Measurements from ENCODE around the gene YIF1B. TPM values are rescaled to one million over a fixed set of nuclear protein-coding genes. Genes with fewer than 3 reads are reported as not detected.

Gene YIF1B
- total RNA-seq, 1 experiment from 2014 or later, result 146 TPM

DNA sequence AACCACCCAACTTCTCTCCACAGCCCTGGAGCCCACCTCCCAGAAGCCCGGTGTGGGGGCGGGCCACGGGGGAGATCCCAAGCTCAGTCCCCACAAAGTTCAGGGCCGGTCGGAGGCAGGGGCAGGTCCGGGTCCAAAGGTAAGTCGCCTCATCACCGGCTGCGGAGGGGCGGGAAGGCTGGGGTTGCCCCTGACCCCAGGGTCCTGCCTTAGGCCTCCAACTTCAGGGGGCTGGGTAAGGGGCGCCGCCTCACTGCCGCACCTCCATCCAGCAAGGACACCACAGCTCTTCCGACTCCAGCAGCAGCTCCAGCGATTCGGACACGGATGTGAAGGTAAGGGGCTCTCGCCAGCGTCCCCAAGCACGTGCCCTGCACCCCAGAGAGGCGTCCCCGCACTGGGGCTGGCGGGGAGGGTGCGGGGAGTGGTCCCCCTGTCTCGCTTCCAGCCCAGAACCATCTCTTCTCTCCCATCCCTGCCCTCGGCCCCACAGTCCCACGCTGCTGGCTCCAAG lies 11.3 kb downstream of the YIF1B start:
- DNase-seq (ENCODE audit: low spot score), result no peak

DNA sequence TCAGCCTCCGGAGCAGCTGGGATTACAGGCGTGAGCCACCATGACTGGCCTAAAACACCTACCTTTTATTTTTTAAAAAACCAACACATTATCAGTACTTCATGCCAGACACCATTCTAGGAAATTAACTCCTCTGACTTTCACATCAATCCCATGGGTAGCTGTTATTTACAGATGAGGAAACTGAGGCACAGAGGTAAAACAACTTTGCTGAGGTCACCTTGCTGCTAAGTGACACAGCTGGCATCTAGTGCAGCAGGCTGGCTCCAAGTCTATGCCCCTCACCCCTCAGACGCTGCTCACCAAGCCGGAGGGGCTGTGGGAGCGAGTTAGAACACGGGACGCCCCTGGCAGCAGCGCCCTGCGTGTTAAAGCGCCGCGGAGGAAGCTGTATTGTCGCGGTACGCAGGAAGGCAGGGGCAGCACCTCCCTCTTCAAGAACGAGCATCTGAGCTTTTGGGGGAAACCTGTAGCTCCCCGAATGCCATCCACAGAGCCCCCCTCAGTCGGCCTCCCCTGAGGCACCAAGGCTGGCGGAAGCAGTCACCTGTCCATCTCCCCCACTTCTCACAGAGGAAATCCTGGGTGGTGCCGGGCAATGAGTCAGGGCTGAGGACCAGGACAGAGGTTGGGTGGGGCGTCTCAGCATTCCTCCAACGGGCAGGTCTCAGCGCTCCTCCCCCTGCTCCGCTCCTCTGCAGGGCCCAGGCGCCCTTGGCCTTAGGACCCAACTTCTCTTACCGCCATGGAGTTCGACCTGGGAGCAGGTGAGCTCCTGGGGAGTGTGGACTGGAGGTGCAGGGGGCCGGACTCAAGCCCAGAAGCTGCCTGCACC lies 12.0 kb downstream of the YIF1B start, which contains the start of gene C19orf33:
Gene C19orf33, plus strand, starts transcription at position 735 of the 835 bp plus-strand sequence. Its CDS starts 11 bp downstream, at position 746.
- no peak for DNase-seq (ENCODE audit: low spot score)

DNA sequence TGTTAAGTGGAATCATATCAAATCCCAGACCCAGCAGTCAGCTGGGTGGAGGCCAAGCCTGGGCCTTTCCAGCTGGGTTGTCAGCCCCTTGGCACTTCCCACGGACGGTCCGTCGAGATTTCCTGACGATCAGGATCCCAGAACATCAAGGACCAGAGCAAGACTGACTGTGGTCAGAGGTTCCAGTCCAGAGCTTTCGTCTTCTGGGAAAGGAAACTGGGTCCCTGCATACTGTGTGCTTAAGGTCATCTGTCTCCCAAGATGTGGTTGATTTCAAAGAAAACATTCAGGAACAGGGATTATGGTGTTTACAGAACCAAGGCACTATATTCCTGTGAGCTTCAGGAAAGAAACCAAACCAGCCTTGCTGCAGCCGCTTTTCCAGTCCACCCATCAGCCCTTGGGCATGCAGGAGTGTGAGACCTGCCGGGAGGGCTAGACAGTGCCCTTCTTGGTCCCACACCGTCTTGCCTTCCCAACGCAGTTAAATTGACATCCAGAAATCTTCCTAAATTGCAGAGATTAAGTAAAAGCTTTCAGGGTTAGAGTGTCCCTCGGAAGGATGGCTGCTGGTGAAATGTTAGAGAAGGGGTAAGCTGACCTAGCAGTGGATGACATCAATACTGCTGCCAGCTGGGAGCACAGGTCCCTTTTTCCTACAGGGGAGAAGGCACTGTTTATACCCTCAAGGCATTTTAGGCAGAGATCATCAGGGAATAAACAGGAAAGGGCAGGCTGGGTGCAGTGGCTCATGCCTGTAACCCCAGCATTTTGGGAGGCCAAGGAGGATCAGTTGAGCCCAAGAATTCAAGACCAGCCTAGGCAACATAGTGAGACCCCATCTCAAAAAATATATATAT lies 16.7 kb downstream of the YIF1B start:
- peak; percentile 95 for DNase-seq (ENCODE audit: low spot score)

DNA sequence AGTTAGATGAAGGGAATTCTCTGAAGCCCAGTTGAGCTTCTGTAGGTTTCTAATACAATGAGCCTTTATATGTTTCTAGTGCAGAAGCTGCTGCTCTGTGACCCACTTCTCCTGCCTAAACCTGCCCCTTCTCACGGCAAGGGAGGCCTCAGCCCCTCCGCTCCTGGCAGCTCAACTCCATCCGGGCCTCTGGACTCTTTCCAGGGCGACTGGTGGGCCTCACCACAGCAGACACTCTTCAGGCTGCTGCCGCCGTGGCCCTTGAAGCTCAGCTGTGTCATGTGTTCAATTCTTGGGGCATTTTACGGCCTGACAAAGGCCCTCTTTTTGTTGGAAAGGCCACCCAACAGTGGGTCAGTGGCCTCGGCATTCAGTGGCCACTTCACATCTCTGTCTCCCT lies 21.7 kb downstream of the YIF1B start:
- DNase-seq (ENCODE audit: low spot score), result no peak

DNA sequence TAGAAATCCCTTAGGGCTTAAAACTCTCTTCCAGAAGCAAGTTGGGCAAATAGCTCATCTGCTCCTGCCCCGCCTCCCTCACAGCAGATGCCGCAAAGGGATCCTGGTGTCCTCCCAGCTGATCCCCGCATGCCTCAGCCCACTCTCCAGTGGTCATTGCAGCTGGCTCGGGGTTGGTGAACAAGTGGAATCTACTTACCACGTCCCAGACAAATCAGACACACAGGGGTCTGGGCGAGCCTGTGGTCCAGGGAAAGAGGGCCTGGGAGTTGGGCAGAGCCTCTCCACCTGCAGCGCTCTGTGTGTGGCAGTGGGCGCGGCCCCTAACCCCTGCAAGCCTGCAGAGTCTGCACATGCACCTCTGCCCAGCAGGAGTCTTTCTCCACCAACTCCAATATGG lies 22.5 kb downstream of the YIF1B start:
- no peak for DNase-seq (ENCODE audit: low spot score)

DNA sequence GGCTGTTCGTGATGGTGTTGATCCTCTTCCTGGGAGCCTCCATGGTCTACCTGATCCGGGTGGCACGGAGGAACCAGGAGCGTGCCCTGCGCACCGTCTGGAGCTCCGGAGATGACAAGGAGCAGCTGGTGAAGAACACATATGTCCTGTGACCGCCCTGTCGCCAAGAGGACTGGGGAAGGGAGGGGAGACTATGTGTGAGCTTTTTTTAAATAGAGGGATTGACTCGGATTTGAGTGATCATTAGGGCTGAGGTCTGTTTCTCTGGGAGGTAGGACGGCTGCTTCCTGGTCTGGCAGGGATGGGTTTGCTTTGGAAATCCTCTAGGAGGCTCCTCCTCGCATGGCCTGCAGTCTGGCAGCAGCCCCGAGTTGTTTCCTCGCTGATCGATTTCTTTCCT lies 23.9 kb downstream of the YIF1B start:
- DNase-seq (ENCODE audit: low spot score), result no peak

DNA sequence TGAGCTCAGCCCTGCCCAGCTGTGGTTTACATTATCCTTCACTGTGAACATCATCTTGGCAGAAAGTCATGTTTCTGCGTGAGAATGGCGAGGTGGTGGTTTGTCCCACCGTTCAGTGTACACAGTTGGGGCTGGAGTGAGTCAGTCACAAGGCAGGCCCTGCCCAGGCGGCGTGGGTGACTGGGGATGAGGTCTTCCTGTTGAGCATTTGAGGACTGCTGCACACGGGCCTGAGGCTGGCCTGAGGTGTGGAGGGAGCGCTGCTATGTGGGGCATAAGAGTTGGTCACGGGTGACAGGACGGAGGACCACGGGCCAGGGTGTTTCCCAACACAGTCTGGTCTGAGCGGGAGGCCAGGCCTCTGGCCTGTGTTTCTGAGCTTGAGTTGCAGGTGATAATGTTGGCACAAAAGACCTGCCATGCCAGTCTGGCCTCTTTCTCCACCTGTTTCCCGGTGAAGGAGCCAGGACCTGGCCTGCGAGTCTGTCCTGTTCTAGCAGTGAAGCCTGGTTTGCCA lies 25.1 kb downstream of the YIF1B start:
- DNase-seq (ENCODE audit: low spot score), result peak; percentile 97

DNA sequence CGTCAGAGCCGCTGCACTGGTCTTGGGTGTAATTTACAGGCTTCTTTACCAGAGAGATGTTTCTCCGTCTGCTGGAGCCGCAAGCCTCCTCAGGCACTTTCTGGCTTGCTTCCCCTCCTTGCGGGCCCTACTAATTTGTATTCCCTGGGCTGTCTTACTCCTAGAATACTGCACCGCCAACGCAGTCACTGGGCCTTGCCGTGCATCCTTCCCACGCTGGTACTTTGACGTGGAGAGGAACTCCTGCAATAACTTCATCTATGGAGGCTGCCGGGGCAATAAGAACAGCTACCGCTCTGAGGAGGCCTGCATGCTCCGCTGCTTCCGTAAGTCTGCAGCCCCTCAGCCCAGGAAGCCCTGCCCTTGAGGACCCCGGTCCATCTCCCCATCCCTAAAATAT lies 25.8 kb downstream of the YIF1B start:
- no peak for DNase-seq (ENCODE audit: low spot score)

DNA sequence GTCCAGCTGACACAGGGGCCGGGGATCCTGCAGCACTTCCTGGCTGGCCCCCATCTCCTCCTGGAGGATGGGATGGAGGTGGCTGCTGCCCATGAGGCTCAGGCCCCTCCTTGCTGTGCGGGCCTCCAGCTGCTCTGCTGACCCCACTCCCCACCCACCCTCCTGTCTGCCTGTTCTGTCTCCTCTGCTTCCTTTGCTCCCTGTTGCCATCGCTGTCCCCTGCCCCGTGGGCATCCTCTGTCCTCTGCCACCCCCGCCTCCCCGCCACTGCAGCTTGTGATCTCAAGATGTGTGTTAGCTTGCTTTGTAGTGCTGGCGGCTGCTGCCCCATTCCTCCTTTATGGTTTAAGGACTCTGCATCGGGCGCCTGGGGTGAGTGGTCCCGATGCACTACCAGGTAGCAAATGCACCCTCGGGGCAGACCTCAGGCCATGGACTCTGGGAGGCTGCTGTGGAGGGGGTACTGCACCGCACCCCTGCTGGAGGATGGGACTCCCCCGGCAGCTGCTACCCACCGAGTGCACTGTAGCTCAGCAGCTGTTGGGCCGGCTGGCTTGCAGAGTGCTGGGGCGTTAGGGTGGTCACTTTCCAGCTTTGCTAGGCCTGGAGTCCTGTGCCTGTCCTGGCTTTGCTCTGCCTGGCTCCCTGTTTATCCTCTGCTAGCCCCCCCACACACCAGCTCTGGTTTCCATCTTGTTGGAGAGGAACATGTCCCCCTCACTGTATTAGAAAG lies 27.5 kb downstream of the YIF1B start:
- DNase-seq (ENCODE audit: low spot score), result no peak

DNA sequence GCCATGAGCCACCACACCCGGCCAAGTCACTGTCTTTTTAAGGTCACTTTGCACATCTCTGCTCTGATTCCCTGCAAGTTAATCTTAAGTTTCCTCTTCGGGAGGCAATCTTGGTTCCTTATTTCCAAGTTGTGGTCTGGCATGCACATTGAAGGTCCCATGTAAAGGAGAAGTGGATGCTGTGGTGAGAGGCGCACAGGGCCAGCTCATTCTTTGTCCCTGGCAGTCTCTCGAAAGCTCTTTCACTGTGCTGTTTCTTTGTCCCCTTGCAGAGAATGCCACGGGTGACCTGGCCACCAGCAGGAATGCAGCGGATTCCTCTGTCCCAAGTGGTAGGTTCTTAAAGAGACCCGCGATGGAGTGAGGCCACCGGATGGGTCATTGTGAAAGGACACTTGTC lies 28.1 kb downstream of the YIF1B start:
- no peak for DNase-seq (ENCODE audit: low spot score)

DNA sequence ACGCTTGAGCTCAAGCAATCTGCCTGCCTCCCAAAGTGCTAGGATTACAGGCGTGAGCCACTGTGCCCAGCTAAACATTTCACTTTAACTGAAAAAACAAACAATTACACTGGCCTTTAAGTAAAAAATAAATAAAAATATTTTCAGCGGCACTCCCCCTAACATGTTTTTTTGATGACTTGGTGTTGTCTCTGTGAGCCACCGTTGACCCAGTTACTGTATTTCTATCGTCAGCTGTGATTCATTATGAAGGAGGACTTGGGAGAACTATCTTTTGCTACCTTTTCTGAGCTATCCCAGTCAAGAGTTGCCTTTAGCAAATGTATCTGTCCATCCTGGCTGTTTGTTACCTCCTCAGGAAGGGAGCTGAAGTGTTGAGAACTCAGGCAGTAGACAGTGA lies 30.2 kb downstream of the YIF1B start:
- DNase-seq (ENCODE audit: low spot score), result no peak

DNA sequence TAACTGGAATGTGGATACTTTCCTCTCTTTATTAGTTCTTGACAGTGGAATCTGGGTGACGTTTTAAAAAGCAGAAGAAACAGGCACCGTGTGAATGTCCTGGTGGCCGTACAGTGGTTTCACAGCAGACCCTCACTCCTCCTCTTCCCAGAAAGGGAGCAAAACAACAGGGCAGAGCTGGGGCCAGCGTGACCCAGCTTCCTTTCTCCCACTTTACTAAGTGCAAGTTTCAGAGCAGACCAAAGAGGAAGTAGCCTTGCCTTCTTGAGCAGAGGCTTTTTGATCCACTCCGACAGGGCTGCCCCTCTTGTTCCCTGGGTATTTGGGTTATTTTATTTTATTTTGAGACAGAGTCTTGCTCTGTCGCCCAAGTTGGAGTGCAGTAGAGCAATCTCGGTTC lies 31.3 kb downstream of the YIF1B start:
- DNase-seq (ENCODE audit: low spot score), result no peak

DNA sequence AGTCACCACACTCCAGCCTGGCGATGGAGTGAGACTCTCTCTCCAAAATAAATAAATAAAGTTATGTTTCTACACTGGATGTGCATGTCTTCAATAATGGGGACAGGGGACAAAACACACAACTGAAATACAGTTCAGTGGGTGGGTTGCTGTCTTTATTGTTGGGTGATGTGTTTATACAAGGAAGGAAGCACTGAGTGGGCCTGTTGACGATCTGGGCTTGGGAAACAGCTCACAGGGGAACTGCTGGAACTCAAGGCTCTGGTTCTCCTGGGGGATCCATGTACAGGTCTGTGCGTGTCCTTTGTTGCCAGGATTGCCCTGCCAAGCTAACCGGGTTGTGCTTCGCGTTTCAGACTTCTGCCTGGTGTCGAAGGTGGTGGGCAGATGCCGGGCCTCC lies 32.5 kb downstream of the YIF1B start:
- DNase-seq (ENCODE audit: low spot score), result no peak

DNA sequence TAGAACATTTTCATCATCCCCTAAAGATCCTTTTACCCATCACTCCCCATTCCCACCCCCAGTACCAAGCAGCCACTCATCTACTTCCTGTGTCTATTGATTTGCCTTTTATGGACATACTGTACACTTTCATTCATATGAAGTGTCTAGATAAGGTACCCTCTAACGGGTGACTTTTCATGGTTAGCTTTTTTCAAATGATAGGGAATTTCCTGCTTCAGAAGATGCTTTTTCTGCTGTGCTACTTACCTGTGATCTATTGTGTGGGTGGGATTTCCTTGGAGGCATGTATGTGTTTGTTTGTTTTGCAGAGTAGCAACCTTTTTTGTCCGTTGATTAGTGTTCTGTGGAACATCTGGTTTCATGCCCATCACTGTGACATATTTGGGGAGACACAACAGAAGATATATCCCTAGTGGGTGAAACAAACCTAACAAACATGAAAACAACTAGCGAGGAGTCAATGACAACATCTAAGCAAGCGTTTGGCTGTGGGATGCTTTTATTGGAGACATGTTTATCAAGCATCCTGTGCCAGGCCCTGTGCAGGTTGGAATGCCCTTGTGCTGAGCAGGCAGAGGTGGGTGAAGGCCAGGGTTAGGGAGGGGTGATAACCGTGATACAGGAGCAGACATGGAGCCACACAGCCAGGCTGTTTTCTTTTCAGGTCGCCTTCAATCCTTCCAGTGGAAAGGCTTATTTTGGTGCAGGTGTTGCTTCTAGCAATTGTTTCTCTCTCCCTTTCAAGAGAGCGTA lies 33.8 kb downstream of the YIF1B start:
- no peak for DNase-seq (ENCODE audit: low spot score)

DNA sequence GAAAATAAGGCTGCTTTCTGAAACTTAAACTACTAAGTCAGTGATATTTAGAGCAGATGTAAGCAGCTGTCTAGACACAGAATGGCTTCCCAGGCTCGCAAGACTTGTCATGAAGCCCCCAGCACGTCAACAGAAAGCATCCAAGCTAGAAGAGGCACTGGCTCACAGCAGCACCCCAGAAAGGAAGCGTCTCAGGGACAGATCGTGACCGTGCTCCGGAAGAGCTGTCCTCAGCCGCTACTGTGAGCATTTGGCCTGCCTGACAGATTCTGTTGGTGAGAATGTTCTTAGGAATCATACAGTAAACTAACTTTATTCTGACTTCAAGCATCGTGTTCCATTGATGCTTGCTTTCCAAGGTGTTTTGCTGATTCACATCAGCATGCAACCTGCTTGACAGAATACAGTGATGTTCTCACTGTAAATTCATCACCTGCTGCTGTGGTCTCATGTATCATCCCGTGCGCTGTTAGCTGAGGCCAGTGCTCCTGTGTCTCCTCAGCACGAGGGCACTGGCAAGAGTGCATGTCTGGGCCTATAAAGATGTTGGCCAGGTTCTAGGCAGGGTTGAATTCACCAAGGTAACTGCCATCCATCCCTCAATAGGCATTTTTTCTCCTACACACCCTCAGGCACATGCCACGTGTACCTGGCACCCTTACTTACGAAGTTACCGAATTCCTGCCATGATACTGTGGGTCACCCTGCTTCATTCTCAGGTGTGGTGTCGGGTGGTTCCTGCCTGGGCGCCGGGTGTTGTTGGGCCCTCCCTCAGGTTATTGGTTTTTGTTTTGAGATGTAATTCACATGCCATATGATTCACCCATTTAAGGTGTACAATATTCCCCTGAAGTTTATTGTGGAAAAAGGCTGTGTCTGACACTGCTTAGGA lies 35.5 kb downstream of the YIF1B start:
- DNase-seq (ENCODE audit: low spot score), result no peak

DNA sequence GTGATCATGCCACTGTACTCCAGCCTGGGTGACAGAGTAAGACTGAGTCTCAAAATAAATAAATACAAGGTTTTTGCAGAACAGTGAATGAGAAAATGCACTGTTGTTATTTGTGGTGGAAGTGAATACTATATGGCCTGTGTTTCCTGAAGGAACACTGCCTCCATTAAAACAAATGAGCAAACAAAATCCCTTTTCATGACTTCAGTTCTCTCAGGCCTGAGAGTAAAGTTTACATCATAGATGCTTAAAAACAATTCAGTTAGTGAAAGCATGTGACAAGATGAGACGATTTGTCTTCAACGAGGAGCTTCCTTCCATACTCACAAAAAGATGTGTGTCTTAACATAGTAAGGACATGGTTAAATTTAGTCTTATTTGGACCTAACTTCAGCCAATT lies 37.0 kb downstream of the YIF1B start:
- no peak for DNase-seq (ENCODE audit: low spot score)

DNA sequence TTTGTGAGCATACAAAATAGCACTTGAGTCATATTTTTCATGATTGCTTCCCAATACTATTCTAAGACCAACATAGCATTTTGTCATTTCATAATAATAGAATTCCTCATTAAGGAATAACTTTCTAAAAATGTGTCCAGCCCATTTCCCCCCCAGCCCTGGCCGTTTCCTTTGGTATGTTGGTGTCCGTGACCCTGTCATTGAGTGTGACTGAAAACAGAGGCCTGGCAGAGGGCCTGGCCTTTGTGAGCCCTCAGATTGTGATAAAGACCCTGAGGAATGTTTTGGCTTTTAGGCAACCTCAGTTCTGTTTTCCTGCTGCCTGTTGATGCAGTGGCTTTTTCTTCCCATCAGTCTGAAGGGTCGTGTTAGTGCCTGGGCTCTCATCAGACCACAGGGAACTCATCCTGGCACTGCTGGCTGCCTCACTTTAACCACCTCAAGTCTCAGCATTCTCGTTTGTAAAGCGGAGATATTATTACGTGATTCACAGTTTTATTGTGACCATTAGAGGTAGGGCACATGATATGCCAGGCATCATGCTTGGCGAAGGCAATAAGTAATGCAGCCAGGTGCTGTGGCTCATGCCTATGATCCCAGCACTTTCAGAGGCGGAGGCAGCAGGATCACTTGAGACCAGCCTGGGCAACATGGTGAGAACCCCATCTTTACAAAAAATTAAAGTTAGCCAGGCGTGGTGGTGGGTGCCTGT lies 37.6 kb downstream of the YIF1B start:
- no peak for DNase-seq (ENCODE audit: low spot score)

DNA sequence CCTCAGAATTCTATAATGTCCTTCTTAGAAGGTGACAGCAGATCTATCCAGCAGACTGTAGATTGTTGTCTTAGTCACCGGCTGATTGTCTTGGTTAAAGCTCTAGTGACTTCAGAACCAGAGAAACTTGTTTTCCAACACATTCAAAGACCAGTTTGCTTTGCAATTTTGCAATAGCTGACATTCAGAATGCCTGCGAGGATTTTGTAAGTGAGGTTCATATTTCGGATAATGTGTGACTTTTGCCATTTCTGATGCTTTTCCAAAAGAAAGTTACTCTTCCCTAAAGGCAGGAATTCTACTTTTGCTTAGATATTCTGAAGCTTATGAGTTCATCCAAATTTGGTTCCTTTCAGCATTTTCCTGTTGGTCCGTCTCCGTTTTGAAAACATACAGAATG lies 38.2 kb downstream of the YIF1B start:
- DNase-seq (ENCODE audit: low spot score), result no peak

DNA sequence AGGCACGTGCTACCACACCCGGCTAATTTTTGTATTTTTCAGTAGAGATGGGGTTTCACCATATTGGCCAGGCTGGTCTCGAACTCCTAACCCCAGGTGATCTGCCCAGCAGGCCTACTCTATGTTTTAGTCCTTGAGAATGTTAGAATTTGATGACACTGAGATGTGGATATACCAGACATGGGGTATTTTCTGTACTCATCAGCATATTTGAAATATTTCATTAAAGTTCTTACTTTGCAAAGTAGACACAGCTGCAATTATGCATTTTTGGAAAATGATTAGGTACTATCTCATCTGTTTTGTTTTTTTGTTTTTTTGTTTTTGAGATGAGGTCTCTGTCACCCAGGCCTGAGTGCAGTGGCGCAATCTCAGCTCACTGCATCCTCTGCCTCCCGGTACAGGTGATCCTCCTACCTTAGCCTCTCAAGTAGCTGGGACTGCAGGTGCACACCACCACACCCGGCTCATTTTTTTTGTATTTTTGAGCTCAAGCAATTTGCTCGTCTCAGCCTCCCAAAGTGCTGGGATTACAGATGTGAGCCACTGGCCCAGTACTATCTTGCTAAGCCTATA lies 38.7 kb downstream of the YIF1B start:
- DNase-seq (ENCODE audit: low spot score), result no peak

Data from H4 (cell line).